Esophagus muscularis mucosa (tissue), 4 donors: Measurements from ENCODE around the gene LUZP1.

Source experiments
- CTCF ChIP-seq, 3 experiments: fragments of 200-600 bp in 2 of 3; fragments of 450-650 bp in 1 of 3; sonication (generic) in 2 of 3; IDR thresholded peaks; one replicate each; pipeline ENCODE4 v1.5.1; 2017 to 2019; ENCODE audit warnings: antibody characterized with exemption in 3 of 3, mild to moderate bottlenecking in 2 of 3, moderate library complexity in 1 of 3
- EP300 ChIP-seq: sonication (generic); formaldehyde crosslinking; IDR thresholded peaks from one replicate; pipeline ENCODE4 v1.6.1; 2017; ENCODE audit warnings: antibody characterized with exemption
- POLR2A ChIP-seq: fragments of 450-650 bp; IDR thresholded peaks from one replicate; pipeline ENCODE4 v1.6.1; 2017; ENCODE audit warnings: antibody characterized with exemption, moderate library complexity, mild to moderate bottlenecking, low read depth
- POLR2AphosphoS5 ChIP-seq, 2 donors: sonication (generic); formaldehyde crosslinking; IDR thresholded peaks; one replicate each; pipeline ENCODE4 v1.6.1; 2017; ENCODE audit warnings: antibody characterized with exemption in 2 of 2

DNA sequence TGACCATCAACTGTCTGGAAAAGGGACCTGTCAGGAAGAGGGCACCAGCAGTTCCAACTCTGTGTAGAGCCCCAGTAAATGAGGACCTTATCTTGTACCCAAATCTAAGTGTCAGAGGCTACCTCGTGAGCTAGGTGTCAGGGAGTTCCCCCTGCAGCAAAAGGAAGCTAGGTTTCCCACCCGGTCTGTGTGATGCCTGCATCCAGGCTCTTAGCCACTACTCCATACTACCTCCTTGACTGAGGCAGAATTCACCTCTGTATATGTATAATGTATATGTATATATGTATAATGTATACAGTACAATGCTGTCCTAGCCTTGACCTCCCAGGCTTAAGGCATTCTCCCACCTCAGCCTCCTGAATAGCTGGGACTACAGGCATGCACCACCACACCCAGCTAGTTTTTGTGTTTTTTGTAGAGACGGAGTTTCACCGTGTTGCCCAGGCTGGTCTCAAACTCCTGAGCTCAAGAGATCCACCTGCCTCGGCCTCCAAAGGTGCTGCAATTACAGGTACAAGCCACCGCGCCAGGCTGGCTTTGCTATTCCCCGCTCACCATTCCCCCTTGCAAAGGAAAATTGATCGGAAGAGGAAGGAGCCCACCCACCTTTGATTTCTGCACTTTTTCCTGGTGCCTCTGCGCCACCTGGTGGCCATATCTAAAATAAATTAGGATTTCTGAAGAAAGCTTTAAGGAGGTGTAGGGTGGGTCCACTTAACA lies 15.7 kb upstream of the LUZP1 start:
- TF ChIP-seq POLR2A (no peak), CTCF (IDR thresholded peaks at IDR 0.05) (peak; percentile 70 to 87 (median 83)), POLR2AphosphoS5 (IDR thresholded peaks at IDR 0.05) (no peak), EP300 (no peak)
